GM12865 (cell line): Measurements from ENCODE around the gene CEP72.
A peak's percentile ranks its signal among the peaks of the same experiment; 100 is the strongest.

ENCODE experiments used
- DNase-seq: peaks from one replicate; pipeline ENCODE4 v3.0.0; 2010; ENCODE audit warnings: low read depth
- H3K4me3 ChIP-seq: 2 replicates; pipeline ENCODE4 v1.5.1; 2011; ENCODE audit warnings: mild to moderate bottlenecking, low read depth, low read length, control low read depth
- CTCF ChIP-seq: IDR thresholded peaks from 2 replicates; pipeline ENCODE4 v1.5.1; 2011; ENCODE audit warnings: low read length, control low read depth, low read depth, inconsistent platforms; ENCODE audit not compliant: insufficient read depth; ENCODE audit errors: missing control alignments

The CEP72 gene

GRCh38 chr5:651296-652022 lies 39.3 kb downstream of the CEP72 start:
- TF ChIP-seq CTCF: no peak
- no peak overlapping the region for H3K4me3 ChIP-seq
- no peak for DNase-seq

GRCh38 chr5:652023-652515 lies 39.9 kb downstream of the CEP72 start:
- DNase-seq: no peak
- TF ChIP-seq CTCF: no peak
- H3K4me3 ChIP-seq: no peak overlapping the region

- no peak for TF ChIP-seq CTCF
- no peak for DNase-seq
- H3K4me3 ChIP-seq: no peak overlapping the region
These were observed 40.7 kb downstream of the CEP72 start for GRCh38 chr5:652773-653350.

- H3K4me3 ChIP-seq: no peak overlapping the region
- no peak for DNase-seq
- TF ChIP-seq CTCF: peak; percentile 1
These were observed 42.1 kb downstream of the CEP72 start for GRCh38 chr5:654071-654778.

- H3K4me3 ChIP-seq: no peak overlapping the region
- no peak for DNase-seq
- TF ChIP-seq CTCF: no peak
These were observed 43.3 kb downstream of the CEP72 start for GRCh38 chr5:655406-655805.

- no peak overlapping the region for H3K4me3 ChIP-seq
- no peak for DNase-seq
- no peak for TF ChIP-seq CTCF
These were observed 45.4 kb downstream of the CEP72 start for GRCh38 chr5:657570-657969.
